ENCODE results near the gene BIK. TPM values are rescaled to one million over a fixed set of nuclear protein-coding genes. Genes with fewer than 3 reads are reported as not detected.

Gene BIK
- total RNA-seq, 6 donors from 2014 or later, result 2.3 to 6.2 (median 2.7) TPM; not detected in 2

- no peaks in the 10 kb centered on the region for H3K4me1 ChIP-seq
- H3K27ac ChIP-seq, result no peak overlapping the region
- no peaks in the 10 kb centered on the region for H3K9me3 ChIP-seq
- 95 to 96% methylated on average over 6 to 9 of the region's 9 CpGs for WGBS, 2 donors
- DNase-seq, result no peak
- H3K27me3 ChIP-seq, result no peaks in the 10 kb centered on the region
- ATAC-seq (ENCODE audit: low FRiP score in 2 of 2), result no peak
- H3K4me3 ChIP-seq, result no peak overlapping the region
- TF ChIP-seq POLR2A (IDR thresholded peaks at IDR 0.05), result no peak
- no peak for TF ChIP-seq CTCF (IDR thresholded peaks at IDR 0.05)
- TF ChIP-seq EP300 (IDR thresholded peaks at IDR 0.05), result no peak
- TF ChIP-seq POLR2AphosphoS5 (IDR thresholded peaks at IDR 0.05), result no peak
- peaks cover 10 to 79% (median 56%) of the 10 kb centered on the region in 4 donors for H3K36me3 ChIP-seq
These were observed 64.5 kb downstream of the BIK start for GRCh38 chr22:43174941-43175531.

GRCh38 chr22:43176090-43176489, 65.5 kb downstream of the BIK start:
- no peak overlapping the region for H3K27ac ChIP-seq
- no peak for ATAC-seq (ENCODE audit: low FRiP score in 2 of 2)
- H3K27me3 ChIP-seq, result no peaks in the 10 kb centered on the region
- WGBS, 2 donors, result 80 to 84% methylated on average over 15 of the region's 15 CpGs
- TF ChIP-seq POLR2A (IDR thresholded peaks at IDR 0.05), result no peak
- TF ChIP-seq CTCF (IDR thresholded peaks at IDR 0.05), result no peak
- TF ChIP-seq POLR2AphosphoS5 (IDR thresholded peaks at IDR 0.05), result no peak
- no peak for TF ChIP-seq EP300 (IDR thresholded peaks at IDR 0.05)
- H3K4me1 ChIP-seq, result peaks cover 0 to 2% (median 0%) of the 10 kb centered on the region in 4 donors
- H3K4me3 ChIP-seq, result no peak overlapping the region
- no peaks in the 10 kb centered on the region for H3K9me3 ChIP-seq
- H3K36me3 ChIP-seq, result peaks cover 10 to 72% (median 55%) of the 10 kb centered on the region in 4 donors
- DNase-seq, result no peak

DNA sequence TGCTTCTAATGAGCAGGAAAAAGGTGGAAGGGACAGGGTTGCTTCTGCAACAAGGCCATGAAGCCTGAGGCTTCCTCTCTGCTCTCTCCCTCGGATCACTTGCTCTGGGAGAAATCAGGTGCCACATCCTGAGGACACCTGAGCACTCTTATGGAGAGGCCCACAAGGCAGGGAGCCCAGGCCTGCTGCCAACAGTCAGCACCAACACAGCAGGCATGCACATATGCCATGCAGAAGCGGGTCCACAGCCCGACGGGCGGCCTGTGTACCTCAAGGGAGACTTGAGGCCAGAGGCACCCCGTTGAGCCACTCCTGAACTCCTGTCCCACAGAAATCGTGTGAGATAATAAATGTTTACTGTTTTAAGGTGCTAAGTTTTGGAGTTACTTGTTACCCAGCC, 66.9 kb downstream of the BIK start:
- H3K4me3 ChIP-seq, result no peak overlapping the region
- ATAC-seq (ENCODE audit: low FRiP score in 2 of 2) (no peak), DNase-seq (peak in 1 of 2 donors; percentile 65)
- H3K27me3 ChIP-seq, result no peaks in the 10 kb centered on the region
- TF ChIP-seq CTCF (IDR thresholded peaks at IDR 0.05) (no peak), POLR2AphosphoS5 (IDR thresholded peaks at IDR 0.05) (no peak), EP300 (IDR thresholded peaks at IDR 0.05) (no peak), POLR2A (IDR thresholded peaks at IDR 0.05) (no peak)
- 52 to 79% methylated on average over 7 of the region's 7 CpGs for WGBS, 2 donors
- no peaks in the 10 kb centered on the region for H3K9me3 ChIP-seq
- H3K36me3 ChIP-seq, result peaks cover 10 to 62% (median 42%) of the 10 kb centered on the region in 4 donors
- H3K4me1 ChIP-seq, result peaks cover 0 to 13% (median 0%) of the 10 kb centered on the region in 4 donors
- no peak overlapping the region for H3K27ac ChIP-seq

Other genes starting within 250 kb of the BIK start
- 100 to 1,000 TPM; 120 to 186 (median 151) TPM for gene PACSIN2, start 95.6 kb upstream of the BIK start, total RNA-seq
- gene TTLL1, start 21.4 kb upstream of the BIK start, total RNA-seq, result 1 to 10 TPM; 1.0 to 5.7 (median 4.8) TPM
- gene MCAT, start 32.6 kb downstream of the BIK start, total RNA-seq, result 10 to 100 TPM; 15.6 to 34.4 (median 18.5) TPM
- 100 to 1,000 TPM; 127 to 426 (median 315) TPM for gene TSPO, start 40.8 kb downstream of the BIK start, total RNA-seq
- 10 to 100 TPM; 19.6 to 49.2 (median 25.0) TPM for gene TTLL12, start 76.4 kb downstream of the BIK start, total RNA-seq
- 10 to 100 TPM in 5 of 6 donors, 1 to 10 TPM in 1; 9.7 to 55.9 (median 20.8) TPM for gene SCUBE1, start 232.6 kb downstream of the BIK start, total RNA-seq

All from upper lobe of left lung (tissue), 6 donors.